Measurements from ENCODE around the gene TGFBI.

Gene TGFBI

DNA sequence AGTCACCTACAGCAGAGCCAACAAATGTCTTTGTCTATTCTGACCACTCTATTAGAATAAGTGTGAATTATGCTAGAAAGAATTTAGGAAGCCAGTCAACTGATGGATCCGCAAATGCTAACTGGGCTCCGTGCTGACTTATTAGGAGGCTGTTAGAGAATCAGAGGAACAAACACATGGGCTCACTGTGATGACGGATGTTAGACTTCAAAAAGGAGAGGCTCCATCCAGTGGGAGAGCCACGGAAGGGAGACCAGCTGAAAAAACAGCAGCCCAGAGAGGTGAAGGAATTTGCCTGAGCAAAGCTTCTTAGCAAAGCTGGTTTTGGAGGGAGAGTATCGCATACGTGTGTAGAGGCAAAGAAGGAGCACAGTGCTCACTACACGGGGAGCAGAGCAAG lies 5.8 kb upstream of the TGFBI start:
- in situ Hi-C loops (cut with HindIII; ENCODE audit: low pct_ligation_motif_present, low sequenced_read_pairs) = no loop called here
- H3K27ac ChIP-seq = no peak overlapping the region
- no peaks in the 10 kb centered on the region for H3K36me3 ChIP-seq (replicated peaks)

DNA sequence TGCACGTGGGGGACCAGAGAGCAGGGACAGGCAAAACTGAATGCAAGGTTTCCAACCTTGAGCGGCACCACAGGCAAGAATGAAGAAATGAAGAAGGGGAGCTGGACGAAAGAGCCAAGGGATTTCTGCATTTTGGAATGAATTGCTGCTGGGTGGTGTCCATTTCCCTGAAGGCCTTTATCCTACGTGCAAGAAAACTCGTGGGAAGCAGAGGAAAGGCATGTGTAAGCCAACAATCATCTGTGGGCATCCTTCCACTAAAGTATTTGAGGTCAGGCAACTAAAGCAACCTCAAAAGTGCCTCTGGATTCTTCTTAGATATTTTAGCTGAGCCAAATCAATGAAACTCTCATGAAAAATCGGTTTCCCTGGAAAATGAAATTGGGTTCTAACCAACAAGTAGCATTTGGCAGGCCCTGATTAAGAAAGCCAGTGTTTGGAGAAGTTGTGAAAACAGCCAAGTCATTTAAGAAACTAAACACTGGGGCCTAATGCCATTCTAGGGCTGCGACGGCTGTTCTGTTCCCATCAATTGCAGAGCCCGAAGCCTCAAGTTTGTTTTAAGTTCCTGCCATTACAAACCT lies 4.7 kb upstream of the TGFBI start:
- in situ Hi-C loops (cut with HindIII; ENCODE audit: low pct_ligation_motif_present, low sequenced_read_pairs) = no loop called here
- no peak for DNase-seq
- Histone ChIP-seq H3K36me3 (replicated peaks) (no peaks in the 10 kb centered on the region), H3K27me3 (replicated peaks) (no peaks in the 10 kb centered on the region), H3K27ac (no peak overlapping the region), H3K4me3 (ENCODE audit: low read depth, low read length) (no peak overlapping the region)
- TF ChIP-seq, protein P1, sequence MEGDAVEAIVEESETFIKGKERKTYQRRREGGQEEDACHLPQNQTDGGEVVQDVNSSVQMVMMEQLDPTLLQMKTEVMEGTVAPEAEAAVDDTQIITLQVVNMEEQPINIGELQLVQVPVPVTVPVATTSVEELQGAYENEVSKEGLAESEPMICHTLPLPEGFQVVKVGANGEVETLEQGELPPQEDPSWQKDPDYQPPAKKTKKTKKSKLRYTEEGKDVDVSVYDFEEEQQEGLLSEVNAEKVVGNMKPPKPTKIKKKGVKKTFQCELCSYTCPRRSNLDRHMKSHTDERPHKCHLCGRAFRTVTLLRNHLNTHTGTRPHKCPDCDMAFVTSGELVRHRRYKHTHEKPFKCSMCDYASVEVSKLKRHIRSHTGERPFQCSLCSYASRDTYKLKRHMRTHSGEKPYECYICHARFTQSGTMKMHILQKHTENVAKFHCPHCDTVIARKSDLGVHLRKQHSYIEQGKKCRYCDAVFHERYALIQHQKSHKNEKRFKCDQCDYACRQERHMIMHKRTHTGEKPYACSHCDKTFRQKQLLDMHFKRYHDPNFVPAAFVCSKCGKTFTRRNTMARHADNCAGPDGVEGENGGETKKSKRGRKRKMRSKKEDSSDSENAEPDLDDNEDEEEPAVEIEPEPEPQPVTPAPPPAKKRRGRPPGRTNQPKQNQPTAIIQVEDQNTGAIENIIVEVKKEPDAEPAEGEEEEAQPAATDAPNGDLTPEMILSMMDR (IDR thresholded peaks at IDR 0.05; ENCODE audit: low read depth, low read length, missing control alignments) = no peak

More for the DNA sequence above, 5.8 kb upstream of the TGFBI start:
- no peak for DNase-seq
- Histone ChIP-seq H3K4me3 (ENCODE audit: low read depth, low read length) (no peak overlapping the region), H3K27me3 (replicated peaks) (no peaks in the 10 kb centered on the region)
- TF ChIP-seq, protein P1 (IDR thresholded peaks at IDR 0.05; ENCODE audit: low read depth, low read length, missing control alignments) = no peak

DNA sequence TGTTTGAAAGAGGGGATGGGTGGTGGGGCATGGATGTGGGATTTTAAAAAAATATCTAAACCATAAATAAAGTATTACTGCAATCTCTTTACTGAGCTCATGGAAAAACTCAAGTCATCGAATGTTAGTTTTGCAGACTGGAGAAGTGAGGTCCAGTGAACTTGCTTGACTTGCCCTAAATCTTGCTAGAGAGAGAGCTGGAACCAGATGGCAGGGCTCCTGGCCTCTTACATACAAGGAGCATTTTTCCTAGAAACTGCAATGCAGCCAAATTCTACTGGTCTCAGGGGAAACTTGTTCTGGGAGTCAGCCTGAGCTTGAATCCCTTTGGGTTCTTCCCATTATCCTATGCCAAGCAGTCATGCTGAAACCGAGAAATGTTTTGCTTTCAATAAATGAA lies 2.9 kb upstream of the TGFBI start:
- no peaks in the 10 kb centered on the region for H3K27me3 ChIP-seq (replicated peaks)
- no peaks in the 10 kb centered on the region for H3K36me3 ChIP-seq (replicated peaks)
- H3K27ac ChIP-seq = no peak overlapping the region
- TF ChIP-seq, protein P1 (IDR thresholded peaks at IDR 0.05; ENCODE audit: low read depth, low read length, missing control alignments) = no peak
- no peak for DNase-seq
- in situ Hi-C loops (cut with HindIII; ENCODE audit: low pct_ligation_motif_present, low sequenced_read_pairs) = no loop called here
- H3K4me3 ChIP-seq (ENCODE audit: low read depth, low read length) = no peak overlapping the region

DNA sequence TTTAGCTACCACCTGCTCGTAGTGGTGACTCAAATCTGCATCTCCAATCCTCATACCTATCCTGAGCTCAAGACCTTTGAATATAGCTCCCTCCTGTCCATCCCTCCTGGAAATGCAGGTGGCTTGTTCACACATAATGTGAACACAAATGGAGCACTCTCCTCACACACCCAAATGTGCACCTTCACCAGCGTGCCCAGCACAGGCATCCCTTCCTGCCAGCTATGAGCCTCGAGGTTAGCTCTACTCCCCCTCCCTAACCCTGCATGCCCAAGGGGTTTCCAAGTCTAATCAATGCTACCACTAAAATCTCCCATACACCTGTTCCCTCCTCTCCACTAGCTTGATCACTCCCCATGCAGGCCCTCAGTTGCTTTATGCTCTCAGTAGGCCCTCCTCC lies 2.2 kb upstream of the TGFBI start:
- Histone ChIP-seq H3K27me3 (replicated peaks) (no peaks in the 10 kb centered on the region), H3K4me3 (ENCODE audit: low read depth, low read length) (no peak overlapping the region), H3K27ac (no peak overlapping the region), H3K36me3 (replicated peaks) (no peaks in the 10 kb centered on the region)
- in situ Hi-C loops (cut with HindIII; ENCODE audit: low pct_ligation_motif_present, low sequenced_read_pairs) = no loop called here
- TF ChIP-seq, protein P1 (IDR thresholded peaks at IDR 0.05; ENCODE audit: low read depth, low read length, missing control alignments) = no peak
- DNase-seq = no peak

DNA sequence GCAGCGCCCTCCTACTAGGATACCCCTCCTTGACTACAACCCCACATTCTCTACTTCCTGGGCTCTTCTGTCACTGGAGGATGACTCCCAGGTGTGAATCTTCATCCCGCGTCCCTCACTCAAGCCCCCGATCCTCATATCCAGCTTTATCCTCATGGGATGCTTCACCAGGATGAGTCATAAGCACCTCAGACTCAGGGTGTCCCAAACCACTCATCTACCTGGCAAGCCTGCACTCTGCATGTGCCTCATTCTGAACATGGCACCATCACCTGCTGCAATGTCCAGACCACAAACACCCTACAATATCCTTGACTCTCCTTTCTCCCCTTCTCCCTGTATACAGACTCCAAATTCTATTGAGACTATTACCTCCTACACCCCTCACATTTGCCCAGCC lies 1.5 kb upstream of the TGFBI start:
- DNase-seq = no peak
- Histone ChIP-seq H3K4me3 (ENCODE audit: low read depth, low read length) (no peak overlapping the region), H3K27ac (no peak overlapping the region), H3K27me3 (replicated peaks) (no peaks in the 10 kb centered on the region), H3K36me3 (replicated peaks) (no peaks in the 10 kb centered on the region)
- in situ Hi-C loops (cut with HindIII; ENCODE audit: low pct_ligation_motif_present, low sequenced_read_pairs) = no loop called here
- TF ChIP-seq, protein P1 (IDR thresholded peaks at IDR 0.05; ENCODE audit: low read depth, low read length, missing control alignments) = no peak

DNA sequence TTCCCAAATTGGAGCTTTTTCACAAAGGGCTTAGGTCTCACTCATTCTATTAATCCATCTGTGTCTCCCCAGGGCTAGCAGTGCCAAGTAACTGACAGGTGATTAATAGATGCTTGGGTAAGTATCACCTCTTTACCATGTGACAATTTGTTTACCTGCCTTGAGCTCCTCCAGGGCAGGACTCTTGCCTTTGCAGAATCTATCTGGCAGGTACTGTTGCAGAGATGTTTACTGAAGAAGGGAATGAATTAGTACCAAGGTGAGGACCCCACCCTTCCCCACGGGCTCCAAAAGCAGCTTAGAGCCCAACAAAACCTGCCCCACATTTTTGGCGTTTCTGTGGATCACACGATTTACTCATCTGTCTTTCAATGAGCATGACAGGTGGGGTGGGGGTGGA lies 698 bp upstream of the TGFBI start:
- Histone ChIP-seq H3K27me3 (replicated peaks) (no peaks in the 10 kb centered on the region), H3K27ac (no peak overlapping the region), H3K36me3 (replicated peaks) (peaks cover 4% of the 10 kb centered on the region), H3K4me3 (ENCODE audit: low read depth, low read length) (no peak overlapping the region)
- TF ChIP-seq, protein P1 (IDR thresholded peaks at IDR 0.05; ENCODE audit: low read depth, low read length, missing control alignments) = no peak
- in situ Hi-C loops (cut with HindIII; ENCODE audit: low pct_ligation_motif_present, low sequenced_read_pairs) = no loop called here
- no peak for DNase-seq
